Fibroblast of skin of back (primary cell): Measurements from ENCODE around the gene ATP5IF1.

ENCODE experiments used
- DNase-seq: peaks from one replicate; pipeline ENCODE4 v3.0.0-alpha.2; 2013

Gene ATP5IF1

DNA sequence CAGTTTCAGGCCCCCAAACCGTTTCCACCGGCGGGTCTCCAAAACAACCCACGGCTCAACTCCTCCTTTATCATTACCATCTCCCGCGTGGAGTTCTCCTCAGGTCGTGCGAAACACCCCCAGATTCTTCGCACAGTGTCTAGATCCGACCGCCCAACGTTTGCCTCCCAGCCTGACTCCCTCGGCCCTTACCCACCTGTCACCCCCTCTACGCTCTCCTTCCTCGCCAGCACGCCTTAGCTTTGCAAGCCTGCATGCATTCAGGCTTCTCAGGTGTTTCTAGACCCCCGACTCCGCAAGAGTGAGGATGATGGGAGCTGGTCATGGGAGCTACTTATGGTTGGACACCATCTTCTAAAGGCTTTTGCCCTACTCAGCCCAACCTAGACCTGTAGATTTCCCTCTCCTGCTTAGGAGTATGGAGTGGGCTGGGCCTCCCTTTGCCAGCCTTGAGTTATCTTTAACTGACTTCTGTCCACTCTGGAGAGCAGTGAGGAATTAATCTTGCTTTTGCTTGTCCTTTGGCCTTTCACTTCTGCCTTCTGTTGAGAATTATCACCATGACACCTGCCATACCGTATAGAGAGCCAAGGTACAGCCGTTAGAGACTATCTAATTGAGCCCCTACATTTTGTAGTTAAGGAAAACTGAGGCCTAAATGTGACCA, 865 bp downstream of the ATP5IF1 start:
- DNase-seq, result no peak

DNA sequence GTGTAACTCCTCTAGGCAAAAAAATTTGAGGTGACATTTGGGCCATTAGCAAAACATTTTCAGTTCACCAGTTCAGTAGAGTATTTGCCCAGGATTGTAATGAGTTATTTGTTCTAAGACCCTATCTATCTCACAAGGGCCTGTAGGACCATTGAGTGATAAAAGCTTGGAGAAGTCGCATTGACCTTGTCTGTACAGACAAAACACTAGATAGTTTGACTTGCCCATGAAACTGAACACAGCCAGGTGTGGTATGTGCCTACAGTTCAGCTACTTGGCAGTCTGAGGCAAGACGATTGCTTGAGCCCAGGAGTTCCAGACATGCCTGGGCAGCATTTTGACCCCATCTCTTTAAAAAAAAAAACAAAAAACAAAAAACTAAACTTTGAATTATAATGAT, 3.1 kb downstream of the ATP5IF1 start:
- no peak for DNase-seq

DNA sequence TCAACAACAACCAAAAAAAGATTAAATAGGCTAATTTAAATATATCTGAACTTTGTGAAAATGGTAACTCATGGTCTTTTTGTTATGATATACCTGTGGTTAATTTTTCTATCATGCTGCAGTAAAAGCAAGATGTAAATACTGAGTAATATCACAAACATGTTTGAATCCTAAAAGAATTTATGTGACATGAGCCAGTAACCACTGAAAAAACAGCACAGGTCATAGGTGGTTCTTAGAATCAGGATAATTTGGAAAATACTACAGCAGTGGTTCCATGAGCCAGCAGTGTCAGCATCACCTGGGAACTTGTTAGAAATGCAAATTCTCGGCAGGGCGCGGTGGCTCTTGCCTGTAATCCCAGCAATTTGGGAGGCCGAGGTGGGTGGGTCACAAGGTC, 4.1 kb downstream of the ATP5IF1 start:
- DNase-seq, result no peak

DNA sequence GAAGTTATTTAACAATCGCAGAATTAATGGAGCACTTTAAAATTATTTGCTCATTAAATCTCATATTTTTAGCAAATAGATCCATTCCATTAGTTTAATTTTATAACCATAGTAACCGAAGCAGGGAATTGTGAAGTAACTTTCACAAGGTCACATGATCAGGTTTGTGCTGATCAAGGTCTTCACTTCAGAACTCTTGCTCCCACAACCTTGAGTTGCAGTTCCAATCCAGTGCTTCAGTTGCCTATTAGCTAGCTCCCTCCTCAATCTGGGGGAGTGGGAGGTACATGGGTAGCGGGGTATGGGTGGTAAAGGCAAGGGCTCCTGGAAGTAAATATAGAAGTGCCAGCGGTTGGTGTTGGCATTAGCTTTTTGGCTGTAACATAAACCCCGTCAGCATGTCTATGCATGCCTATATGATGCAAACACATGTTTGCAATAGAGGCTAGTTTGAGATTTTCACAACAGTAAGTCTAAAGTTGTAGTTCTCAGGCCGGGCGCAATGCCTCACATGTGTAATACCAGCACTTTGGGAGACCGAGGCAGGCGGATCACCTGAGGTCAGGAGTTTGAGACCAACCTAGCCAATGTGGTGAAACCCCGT, 5.8 kb downstream of the ATP5IF1 start:
- DNase-seq, result no peak

DNA sequence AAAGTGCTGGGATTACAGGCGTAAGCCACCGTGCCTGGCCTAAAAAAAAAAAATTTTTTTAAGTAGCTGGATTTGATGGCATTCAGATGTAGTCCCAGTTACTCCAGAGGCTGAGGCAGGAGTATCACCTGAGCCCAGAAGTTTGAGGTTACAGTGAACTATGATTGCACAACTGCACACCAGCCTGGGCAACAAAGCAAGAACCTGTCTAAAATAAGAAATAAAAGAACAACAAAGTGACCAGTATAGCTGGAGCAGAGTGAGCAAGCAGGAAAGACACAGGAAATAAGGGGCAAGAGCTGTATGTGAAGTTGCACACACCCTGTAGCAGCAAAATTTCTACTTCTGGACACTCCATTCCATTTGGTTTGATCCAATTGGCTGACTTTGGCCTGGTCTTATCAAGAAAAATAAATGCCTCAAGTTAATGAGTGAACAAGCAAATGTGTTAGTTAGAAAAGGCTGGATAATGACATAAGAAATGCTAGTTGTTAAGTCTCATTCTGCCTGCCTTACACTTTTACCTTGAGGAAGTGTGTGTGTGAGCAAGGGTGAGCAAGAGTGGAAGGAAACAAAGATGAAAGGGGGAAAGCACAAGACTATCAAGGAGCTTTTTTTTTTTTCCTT, 7.9 kb downstream of the ATP5IF1 start:
- no peak for DNase-seq

DNA sequence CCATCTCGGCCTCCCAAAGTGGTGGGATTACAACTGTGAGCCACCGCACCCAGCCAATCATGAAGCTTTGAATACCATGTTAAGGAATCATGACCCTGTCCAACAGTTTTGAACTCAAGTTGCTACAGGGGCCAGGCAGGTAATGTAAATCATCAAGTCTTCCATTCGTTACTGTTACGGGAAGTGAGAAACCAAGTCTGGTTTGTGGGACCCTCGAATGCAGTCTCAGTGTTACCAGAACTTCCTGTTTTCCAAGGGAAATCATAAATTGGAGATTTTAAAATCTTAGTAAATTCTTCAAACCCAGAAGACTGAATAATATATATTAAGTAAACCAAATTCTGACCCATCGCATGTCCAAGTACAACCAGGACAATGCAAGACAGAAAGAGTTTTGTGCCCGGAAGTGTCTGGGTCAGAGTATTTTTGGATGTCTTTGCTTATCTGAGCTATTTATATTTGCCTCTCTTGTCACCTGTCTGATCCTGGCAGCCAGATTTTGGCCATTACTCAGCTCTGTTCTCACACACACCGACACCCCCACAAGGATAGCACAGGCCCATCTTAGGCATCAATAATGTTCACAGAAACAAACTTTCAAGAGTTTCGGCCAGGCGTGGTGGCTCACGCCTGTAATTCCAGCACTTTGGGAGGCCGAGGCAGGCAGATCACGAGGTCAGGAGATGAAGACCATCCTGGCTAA, 8.8 kb downstream of the ATP5IF1 start:
- DNase-seq, result no peak

DNA sequence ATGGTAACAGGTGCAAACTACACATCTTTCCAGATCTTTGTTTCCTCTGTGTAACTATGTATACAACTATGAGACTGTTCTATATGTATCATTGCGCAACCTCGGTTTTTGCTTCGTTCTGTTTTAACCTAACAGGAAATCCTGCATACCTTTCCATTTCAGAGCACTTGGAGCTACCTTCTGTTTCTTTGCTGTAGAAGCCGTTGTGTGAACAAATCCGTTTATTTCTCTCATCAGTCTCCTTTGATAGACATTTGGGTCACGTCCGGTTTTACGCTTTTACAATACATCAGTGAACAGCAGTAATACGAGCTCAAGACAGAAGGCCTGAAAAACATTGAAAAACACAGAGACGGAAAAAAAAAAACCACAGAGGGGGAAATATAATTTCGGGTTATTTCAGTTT, 10.5 kb downstream of the ATP5IF1 start:
- DNase-seq, result no peak

DNA sequence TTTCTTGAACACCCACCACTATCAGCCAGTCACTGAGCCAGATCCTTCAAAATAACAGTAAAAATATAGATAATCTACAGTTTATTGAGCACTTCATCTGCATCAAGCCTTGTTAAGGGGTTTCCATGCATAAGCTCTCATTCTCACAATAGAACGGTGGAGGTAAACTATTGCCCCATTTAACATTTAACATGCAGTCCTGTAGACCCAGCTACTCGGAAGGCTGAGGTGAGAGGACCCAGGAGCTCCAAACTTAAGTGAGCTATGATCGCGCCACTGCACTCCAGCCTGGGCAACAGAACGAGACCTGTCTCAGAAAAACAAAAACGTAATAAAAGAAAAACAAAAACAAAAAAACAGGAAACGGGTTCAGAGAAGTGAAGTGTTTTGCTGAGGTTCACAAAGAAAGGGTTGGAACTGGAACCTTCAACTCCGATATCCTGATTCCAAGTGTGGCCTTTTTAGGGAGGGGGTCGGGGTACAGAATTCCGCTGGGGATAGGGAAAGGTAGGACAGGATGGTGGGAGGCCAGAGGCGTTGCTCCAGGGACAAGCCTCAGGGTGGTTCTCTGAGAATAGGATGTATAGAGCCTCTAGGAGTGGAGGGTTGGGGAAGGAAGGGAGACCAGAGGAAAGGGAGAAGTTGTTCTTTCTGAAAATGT, 11.8 kb downstream of the ATP5IF1 start:
- no peak for DNase-seq

DNA sequence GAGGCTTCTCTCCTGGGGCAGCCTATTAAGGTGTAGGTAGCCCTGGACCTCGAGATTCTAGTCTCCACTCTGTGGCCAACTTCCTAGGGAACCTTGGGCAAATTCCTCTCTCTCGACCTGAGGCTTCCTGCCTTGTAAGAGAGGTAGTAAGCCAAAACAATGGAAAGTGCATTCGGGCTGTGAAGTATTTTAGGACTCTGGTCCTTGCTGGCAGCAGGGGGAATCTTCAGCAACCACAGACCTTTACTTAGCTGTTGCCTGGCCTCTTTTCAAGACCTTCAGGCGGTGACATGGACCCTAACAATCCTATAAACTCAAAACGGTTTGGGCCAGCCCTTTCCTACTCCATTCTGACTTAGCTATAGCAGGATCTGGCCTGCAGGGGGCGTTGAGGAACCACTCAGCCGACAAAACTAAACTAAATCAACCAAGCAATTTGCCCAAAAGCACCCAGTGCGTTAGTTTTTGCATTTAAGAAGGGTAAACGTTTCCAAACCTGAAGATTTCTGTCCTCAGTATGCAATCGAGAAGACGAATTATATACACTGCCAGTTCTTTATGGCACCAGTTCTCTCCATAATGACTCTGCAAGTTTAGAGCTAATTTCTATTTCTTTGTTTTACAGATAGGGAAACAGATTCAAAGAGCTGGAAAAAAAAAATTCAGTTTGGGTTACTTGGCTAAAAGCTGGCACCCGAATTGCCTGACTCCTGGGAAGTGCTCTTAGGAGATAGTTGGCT, 12.5 kb downstream of the ATP5IF1 start:
- DNase-seq, result peak; percentile 77

DNA sequence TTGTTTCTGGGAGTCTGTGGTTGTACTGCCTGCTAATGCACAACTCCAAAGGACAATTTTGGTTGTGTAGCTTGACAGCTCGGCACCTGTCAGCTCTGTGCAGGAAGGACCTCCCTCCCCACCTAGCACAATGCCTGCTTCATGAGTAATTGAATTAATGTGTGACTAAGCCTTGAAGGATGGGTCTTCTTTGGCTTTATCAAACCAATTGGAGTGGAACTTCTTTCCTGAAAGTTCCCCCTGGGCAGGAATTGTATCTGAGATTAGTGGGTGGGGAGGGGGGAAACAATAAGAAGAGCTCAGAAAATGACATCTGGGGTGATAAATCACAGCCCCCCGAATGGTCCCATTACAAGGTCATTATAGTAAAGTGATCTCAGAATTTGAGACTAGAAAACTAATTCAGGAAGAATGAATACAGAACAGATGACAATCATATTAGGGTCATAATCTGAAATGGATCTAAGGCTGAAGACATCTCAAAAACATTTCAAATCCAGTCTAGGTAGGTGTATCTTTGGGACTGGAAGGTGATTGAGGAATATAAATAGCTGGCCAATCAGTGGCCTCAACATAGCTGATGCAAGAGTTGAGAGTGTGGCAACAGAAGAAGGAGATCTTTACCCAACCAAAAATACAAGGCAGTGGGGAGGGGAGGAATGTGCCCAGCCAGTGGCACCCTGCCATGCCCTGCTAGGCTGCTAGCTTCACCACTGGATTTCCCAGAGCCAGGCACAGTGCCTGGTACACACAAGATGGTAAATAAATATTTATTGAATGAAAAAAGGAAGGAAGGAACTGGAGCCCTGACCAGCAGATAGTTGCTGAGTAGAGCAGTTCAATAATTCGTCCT, 13.3 kb downstream of the ATP5IF1 start:
- peak; percentile 81 for DNase-seq

DNA sequence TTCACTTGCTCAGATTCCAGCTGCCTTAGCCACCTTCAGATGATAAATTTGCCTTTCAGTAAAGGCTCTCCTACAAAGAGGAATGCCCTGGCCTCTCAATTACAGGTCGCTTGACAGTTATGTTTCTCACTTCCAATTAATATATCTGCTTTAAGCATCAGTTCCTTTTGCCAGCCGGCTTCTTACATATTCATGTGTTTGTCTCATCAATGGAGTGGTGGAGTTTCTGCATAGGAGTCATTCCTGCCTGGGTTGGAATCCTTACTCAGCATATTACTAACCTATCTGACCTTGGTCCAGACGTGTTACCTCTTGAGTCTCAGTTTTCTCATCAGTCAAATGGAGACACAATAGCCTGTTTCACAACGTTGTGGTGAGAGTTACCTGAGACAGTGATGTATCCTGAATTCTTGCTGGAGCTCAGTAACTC, 14.0 kb downstream of the ATP5IF1 start:
- no peak for DNase-seq

DNA sequence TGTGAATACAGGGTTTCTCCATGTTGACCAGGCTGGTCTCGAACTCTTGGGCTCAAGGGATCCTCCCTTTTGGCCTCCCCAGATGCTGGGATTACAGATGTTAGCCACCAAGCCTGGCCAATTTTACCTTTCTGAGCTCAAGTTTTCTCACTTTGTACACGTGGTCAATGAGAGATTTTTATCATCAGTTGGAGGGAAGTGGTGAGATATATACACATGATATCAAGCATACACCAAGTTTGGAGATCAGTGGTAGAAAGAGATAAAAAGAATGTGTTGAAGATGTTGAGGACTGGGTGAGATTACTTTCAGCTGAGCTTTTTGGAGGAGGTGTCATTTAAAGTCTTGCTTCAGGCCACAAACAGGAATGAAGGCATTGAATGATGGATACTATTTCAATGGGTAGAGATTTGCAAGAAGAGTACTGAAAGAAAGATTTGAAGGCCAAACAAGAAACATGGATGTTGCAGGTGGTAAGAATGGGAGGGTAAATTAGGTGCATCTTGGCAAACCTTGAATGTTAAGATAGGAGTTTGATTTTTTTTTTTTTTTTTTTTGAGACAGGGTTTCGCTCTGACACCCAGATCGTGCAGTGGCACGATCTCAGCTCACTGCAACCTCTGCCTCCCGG, 20.4 kb downstream of the ATP5IF1 start:
- no peak for DNase-seq

DNA sequence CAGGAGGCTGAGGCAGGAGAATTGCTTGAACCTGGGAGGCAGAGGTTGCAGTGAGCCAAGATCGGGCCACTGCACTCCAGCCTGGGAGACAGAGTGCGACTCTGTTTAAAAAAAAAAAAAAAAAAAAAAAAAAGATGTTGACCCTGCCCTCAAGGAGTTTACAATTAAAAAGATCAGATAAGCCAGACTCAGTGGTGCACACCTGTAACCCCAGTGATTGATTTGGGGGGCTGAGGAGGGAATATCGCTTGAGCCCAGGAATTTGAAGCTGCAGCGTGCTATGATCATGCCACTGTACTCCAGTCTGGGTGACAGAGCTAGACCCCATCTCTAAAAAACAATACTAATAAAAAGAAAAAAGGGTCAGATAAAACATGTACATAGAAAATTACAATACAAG, 21.8 kb downstream of the ATP5IF1 start:
- no peak for DNase-seq

DNA sequence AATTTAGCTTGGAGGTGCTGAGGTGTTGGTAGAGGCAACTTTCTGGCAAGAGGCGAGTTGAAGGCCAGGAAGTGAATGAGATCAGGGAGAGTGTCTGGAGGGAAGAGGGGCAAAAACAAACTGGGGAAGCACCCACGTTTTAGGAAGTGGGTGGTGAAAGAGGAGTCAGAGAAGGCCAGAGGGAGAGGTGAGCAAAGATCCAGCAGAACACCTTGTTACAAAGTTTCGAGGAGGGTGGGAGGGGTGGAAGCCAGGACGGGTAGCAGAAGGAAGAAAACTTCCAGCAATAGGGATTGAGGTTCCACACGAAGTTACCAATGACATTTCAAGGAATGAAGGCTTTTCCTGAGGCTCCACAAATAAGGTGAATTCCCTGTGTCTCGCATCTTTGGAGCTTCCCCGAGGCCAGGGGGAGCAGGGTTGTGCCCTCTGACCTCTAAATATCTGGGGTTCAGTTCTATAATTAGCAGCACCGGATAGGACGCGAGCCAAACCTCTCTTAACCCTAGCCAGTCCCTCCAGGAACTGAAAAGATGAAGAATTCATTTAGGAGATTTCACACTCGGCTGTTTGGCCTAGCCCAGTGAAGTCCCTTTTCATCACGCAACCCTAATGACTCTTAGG, 22.8 kb downstream of the ATP5IF1 start:
- DNase-seq, result peak; percentile 27

DNA sequence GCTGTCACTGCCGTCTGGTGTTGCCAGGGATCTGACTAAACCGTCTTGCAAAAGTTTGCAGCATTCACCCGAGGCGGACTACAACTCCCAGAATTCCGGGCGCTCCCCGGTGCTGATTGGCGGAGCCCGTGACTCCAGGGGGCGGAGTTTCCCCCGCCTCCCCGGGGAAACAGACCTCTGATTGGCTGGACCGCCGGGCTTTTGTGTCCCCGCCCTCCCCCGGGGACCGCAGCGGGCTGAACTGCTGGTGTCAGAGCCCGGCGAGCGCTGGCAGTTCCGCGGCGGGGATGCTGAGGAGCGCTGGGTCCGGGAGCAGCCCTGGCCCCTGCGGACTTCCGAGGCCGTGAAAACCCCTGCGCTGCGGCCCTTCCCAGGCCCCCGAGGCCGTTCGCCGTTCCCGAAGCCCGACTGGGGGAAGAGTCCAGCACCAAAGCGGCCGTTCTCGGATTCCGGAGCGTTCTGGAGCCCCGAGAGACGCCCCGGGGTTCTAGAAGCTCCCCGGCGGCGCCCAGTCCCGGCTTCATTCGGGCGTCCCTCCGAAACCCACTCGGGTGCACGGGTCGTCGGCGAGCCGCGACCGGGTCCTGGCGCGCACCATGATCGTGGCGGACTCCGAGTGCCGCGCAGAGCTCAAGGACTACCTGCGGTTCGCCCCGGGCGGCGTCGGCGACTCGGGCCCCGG, 23.5 kb downstream of the ATP5IF1 start, which contains the start of gene SESN2:
Gene SESN2, plus strand, starts transcription at position 267 of the 682 bp plus-strand sequence. Its CDS starts 330 bp downstream, at position 597.
- peak; percentile 99 for DNase-seq

DNA sequence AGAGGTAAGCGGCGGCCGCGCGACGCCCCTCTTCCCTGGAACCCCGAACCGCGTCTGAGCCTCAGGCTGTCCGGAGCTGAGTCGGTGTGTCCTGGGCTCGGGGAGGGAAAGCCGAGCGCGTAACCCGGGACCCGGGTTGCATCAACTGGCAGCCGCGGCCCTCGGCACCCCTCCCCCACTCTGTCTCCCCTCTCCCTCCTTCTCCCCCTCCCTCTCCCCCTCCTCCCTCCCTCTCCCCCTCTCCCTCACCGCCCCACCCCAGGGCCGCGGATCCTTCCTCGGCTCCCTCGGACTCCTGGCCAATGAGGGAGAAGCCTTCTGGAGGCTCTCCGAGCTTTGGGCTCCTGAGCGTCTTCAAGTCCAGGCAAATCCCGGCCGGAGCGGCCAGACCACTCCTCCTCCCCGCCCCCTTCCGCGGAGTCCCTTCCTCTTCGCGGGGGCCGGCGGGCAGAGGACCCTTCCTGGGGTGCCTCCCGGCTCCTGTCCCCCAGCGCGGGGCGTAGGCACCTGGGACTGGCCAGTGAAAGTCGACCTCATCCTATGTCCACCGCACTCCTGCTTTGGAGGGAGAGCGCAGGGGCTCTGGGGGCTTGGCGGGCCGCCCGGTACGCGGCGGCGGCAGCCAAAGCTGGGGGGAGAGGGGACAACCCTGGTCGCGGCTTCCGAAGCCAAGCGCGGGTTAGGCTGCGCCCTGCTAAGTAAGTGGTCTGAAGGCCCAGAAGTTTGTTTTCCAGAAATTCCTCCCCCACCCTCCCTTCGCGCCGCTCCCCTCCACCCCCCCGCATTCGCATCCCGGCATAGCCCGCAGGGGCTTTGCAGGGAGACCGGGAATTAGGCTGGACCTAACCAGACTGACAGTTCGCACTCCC, 24.2 kb downstream of the ATP5IF1 start:
- DNase-seq, result peak; percentile 84

DNA sequence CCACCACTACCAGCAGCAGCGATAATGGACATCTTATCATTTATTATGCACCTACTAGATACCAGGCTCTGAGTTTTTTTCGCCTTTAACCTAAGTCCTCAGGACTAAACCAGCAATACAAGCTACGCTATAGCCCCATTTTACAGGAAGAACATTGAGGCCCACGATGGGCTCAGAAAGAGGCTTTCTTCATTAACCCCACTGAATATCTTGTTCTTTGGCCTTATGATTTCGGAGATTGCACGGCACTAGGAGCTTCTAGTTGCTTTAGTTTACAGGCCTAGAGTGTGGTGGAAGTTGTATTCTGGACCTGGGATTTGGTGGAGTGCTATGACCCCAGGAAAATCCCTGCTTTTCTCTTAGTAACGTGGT, 24.9 kb downstream of the ATP5IF1 start:
- no peak for DNase-seq

DNA sequence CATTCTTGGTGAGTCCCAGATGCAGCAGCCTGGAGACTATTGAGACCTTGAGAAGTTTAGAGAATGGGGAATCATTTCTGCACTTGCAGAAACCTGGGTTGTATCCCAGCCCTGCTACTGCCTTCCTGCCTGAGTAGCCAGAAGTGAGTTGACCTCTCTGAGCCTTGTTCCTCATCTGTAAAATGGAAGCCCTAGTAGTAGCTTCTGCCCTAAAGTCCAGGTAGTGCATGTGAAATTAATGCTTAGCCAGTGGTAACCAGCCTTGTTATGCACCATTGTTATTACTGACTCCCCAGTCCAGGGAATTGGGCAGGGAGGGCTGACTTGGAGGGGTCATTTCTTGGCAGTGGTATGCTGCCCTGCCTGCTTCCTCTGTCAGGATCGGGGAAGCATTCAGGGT, 29.0 kb downstream of the ATP5IF1 start:
- DNase-seq, result no peak

DNA sequence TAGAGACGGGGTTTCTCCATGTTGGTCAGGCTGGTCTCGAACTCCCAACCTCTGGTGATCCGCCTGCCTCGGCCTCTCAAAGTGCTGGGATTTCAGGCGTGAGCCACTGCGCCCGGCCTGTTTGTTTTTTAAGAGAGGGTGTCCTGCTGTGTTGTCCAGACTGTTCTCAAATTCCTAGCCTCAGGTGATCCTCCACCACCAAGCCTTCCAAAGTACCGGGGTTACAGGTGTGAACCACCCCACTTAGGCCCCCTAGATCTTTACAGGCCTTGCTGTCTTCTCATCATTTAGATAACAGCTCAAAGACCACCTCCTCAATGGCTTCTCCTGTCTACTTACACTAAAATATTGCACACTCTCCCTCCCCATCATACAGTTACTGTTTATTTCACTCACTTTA, 29.7 kb downstream of the ATP5IF1 start:
- DNase-seq, result no peak
